ENCODE data around the gene AMN. TPM values are rescaled to one million over a fixed set of nuclear protein-coding genes. Genes with fewer than 3 reads are reported as not detected.
A peak's percentile ranks its signal among the peaks of the same experiment; 100 is the strongest.
"Not testable (repeated sequence)": the region's sequence is repeated elsewhere in the genome, so short reads cannot be mapped to it uniquely, and the experiment has no call there.

The AMN gene
- under 1 TPM in 1 of 4 donors, not detected in 3; 0.21 TPM for total RNA-seq

DNA sequence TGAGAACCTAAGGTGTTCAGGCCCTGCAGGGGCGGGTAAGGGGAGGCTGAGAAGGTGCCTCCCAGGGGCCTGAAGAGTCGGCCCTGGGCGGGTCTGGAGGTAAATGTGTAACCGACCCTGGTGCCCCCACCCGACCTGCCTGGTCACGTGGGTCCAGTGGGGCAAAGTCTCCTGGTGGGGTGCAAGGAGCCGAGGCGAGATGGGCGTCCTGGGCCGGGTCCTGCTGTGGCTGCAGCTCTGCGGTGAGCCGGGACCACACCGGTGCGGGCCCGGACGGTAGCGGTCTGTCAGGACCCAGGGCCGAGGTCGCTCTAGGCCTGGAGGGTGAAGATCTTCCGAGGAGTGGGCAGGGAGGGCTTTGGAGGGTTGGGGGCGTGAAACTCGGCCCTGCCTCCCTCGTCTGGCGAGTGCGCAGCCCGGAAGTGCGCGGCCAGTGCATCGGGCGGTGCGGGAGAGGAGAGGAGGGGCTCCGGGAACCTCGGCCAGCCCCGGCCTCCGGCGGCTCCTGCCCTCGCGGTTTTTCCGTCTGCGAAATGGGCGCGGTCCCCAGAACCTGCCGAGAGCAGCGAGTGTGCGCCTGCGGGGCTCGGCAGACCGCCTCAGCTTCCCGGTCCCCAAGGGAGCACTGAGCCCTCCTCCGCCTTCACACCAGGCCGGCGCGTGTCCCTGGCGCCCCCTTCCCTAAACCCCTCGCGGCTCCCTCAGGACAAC, at the start of gene AMN:
Gene AMN, plus strand, starts transcription at position 174 of the 711 bp plus-strand sequence. Its CDS starts 26 bp downstream, at position 200.
- Histone ChIP-seq H3K27ac (peak within 1 kb of the TSS in 1 of 4 donors; percentile 60), H3K36me3 (no peaks in the 10 kb centered on the region), H3K4me3 (peak within 1 kb of the TSS in 2 of 4 donors; percentile 30 to 37), H3K27me3 (peaks cover 0 to 53% of the 10 kb centered on the region in 2 donors), H3K9me3 (no peaks in the 10 kb centered on the region), H3K4me1 (peaks cover 0 to 21% (median 15%) of the 10 kb centered on the region in 4 donors)
- WGBS, 2 donors = 10 to 14% methylated on average over 22 to 56 of the region's 56 CpGs
- DNase-seq (ENCODE audit: low spot score in 2 of 2) = no peak
- TF ChIP-seq, protein P1, sequence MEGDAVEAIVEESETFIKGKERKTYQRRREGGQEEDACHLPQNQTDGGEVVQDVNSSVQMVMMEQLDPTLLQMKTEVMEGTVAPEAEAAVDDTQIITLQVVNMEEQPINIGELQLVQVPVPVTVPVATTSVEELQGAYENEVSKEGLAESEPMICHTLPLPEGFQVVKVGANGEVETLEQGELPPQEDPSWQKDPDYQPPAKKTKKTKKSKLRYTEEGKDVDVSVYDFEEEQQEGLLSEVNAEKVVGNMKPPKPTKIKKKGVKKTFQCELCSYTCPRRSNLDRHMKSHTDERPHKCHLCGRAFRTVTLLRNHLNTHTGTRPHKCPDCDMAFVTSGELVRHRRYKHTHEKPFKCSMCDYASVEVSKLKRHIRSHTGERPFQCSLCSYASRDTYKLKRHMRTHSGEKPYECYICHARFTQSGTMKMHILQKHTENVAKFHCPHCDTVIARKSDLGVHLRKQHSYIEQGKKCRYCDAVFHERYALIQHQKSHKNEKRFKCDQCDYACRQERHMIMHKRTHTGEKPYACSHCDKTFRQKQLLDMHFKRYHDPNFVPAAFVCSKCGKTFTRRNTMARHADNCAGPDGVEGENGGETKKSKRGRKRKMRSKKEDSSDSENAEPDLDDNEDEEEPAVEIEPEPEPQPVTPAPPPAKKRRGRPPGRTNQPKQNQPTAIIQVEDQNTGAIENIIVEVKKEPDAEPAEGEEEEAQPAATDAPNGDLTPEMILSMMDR (IDR thresholded peaks at IDR 0.05) = no peak
- TF ChIP-seq POLR2A (IDR thresholded peaks at IDR 0.05) = no peak
- TF ChIP-seq EP300 (IDR thresholded peaks at IDR 0.05) = no peak

DNA sequence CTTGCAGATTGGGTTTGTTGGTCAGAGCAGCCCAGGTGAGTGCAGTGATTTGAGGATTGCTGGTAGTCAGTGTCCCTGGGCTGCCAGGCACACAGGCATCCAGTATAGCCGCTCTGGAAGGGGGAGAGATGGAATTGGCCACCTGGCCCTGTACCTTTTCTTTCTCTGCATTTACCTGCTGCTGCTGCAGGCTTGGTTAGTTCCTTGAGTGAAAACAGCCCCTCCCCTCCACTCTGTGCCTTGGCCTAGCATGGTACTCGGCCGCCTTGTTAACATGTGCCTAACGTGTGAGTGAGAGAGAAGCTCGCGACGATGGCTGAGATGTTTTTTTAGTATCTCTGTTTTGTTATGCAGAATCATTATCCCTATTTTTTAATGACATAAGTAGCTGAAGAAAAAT, 49.3 kb upstream of the AMN start:
- no peak for DNase-seq (ENCODE audit: low spot score in 2 of 2)
- Histone ChIP-seq H3K27ac (no peak overlapping the region), H3K4me3 (no peak overlapping the region), H3K4me1 (no peaks in the 10 kb centered on the region), H3K36me3 (peaks cover 0 to 66% (median 7%) of the 10 kb centered on the region in 3 donors), H3K27me3 (no peaks in the 10 kb centered on the region), H3K9me3 (no peaks in the 10 kb centered on the region)
- WGBS, 2 donors = 91 to 97% methylated on average over 7 of the region's 7 CpGs
- TF ChIP-seq POLR2A (IDR thresholded peaks at IDR 0.05) (no peak), EP300 (IDR thresholded peaks at IDR 0.05) (no peak)
- TF ChIP-seq, protein P1 (IDR thresholded peaks at IDR 0.05) = no peak

DNA sequence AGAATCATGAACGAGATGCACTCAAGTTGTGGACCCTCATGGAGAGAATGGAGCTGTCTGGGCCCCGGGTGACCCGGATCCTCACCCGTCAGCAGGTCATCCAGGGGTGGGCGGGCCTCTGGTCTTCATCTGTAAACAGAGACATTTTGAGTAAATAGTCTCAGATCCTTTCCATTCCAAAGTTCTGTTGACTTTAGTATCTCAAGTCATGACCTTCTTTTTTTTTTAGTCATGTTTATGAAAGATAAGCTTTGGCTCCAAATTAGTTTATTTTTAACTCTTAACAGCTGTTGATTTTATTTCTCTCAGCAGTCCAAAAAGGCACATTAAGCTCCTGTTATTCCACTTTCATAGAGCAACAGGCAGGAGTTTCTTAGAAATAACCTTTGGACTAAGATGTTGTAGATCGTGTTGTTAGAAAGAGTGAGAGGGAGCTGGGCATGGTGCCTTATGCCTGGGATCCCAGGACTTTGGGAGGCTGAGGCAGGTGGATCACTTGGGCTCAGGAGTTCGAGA, 48.9 kb upstream of the AMN start:
- Histone ChIP-seq H3K9me3 (no peaks in the 10 kb centered on the region), H3K27ac (no peak overlapping the region), H3K27me3 (no peaks in the 10 kb centered on the region), H3K4me3 (no peak overlapping the region), H3K36me3 (peaks cover 0 to 67% (median 7%) of the 10 kb centered on the region in 3 donors), H3K4me1 (no peaks in the 10 kb centered on the region)
- WGBS, 2 donors = 77 to 80% methylated on average over 7 of the region's 7 CpGs
- TF ChIP-seq, protein P1 (IDR thresholded peaks at IDR 0.05) = no peak
- no peak for TF ChIP-seq EP300 (IDR thresholded peaks at IDR 0.05)
- TF ChIP-seq POLR2A (IDR thresholded peaks at IDR 0.05) = no peak
- DNase-seq (ENCODE audit: low spot score in 2 of 2) = no peak

DNA sequence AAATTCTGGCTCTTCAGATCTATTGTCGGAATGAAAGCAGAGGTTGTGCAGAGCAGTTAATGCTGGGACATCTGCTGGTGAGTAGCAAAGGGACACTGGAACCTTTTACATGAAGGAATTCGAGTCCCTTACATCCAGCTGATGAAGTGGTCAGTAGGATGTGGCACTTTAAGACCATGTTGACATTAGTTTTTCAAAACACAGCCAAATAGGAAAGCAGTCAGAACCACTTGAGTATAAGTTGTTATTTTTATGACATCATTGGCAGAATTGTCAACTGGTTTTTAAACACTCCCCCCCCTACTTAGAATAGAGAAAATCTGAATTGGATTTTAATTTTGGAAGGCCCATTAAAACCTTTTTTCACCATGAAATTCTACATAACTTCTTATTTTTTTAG, 46.8 kb upstream of the AMN start:
- Histone ChIP-seq H3K36me3 (peaks cover 0 to 61% (median 7%) of the 10 kb centered on the region in 3 donors), H3K4me1 (no peaks in the 10 kb centered on the region), H3K4me3 (no peak overlapping the region), H3K27me3 (no peaks in the 10 kb centered on the region), H3K27ac (no peak overlapping the region), H3K9me3 (no peaks in the 10 kb centered on the region)
- TF ChIP-seq EP300 (IDR thresholded peaks at IDR 0.05) = no peak
- TF ChIP-seq, protein P1 (IDR thresholded peaks at IDR 0.05) = no peak
- DNase-seq (ENCODE audit: low spot score in 2 of 2) = no peak
- 72 to 84% methylated on average over 2 of the region's 2 CpGs for WGBS, 2 donors

DNA sequence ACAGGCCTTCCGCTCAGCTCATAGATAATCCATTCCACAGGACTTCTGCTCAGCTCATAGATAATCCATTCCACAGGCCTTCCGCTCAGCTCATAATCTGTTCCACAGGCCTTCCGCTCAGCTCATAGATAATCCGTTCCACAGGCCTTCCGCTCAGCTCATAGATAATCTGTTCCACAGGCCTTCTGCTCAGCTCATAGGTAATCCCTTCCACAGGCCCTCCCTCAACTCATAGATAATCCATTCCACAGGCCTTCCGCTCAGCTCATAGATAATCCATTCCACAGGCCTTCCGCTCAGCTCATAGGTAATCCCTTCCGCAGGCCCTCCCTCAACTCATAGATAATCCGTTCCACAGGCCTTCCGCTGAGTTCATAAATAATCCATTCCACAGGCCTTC, 45.0 kb upstream of the AMN start:
- H3K27me3 ChIP-seq; H3K9me3 ChIP-seq; H3K27ac ChIP-seq; H3K4me1 ChIP-seq; H3K4me3 ChIP-seq; DNase-seq (ENCODE audit: low spot score in 2 of 2): not testable (repeated sequence)
- peaks cover 0 to 44% (median under 1%) of the 10 kb centered on the region in 3 donors for H3K36me3 ChIP-seq
- 96 to 98% methylated on average over 10 of the region's 10 CpGs for WGBS, 2 donors
